Prostate gland (tissue), 2 donors: ENCODE results near the gene UMPS. TPM values are rescaled to one million over a fixed set of nuclear protein-coding genes. Genes with fewer than 3 reads are reported as not detected.

Source experiments
- DNase-seq: peaks from one replicate; pipeline ENCODE4 v3.0.0-alpha.2; 2019; ENCODE audit warnings: low spot score
- H3K27ac ChIP-seq, 2 donors: fragments of 200-600 bp; sonication (generic); 2 replicates each; pipeline ENCODE4 v1.5.1; 2017 to 2019
- H3K27me3 ChIP-seq: fragments of 200-600 bp; sonication (generic); replicated peaks from 2 replicates; pipeline ENCODE4 v1.5.1; 2019; ENCODE audit not compliant: insufficient read depth
- H3K36me3 ChIP-seq, 2 donors: fragments of 200-600 bp; sonication (generic); 1 replicate in 1 of 2; 2 replicates in 1 of 2; pipeline versions ENCODE4 v1.5.1 to v1.8.1; 2017 to 2019
- H3K4me1 ChIP-seq: fragments of 200-600 bp; sonication (generic); replicated peaks from 2 replicates; pipeline ENCODE4 v1.5.1; 2019
- H3K4me3 ChIP-seq, 2 donors: fragments of 200-600 bp; sonication (generic); 2 replicates each; pipeline ENCODE4 v1.5.1; 2017 to 2019
- H3K9me3 ChIP-seq: fragments of 200-600 bp; sonication (generic); 2 replicates; pipeline ENCODE4 v1.5.1; 2017
- POLR2A ChIP-seq: fragments of 450-650 bp; IDR thresholded peaks from one replicate; pipeline ENCODE4 v1.6.1; 2016; ENCODE audit warnings: antibody characterized with exemption, mild to moderate bottlenecking
- POLR2AphosphoS5 ChIP-seq: sonication (generic); formaldehyde crosslinking; IDR thresholded peaks from one replicate; pipeline ENCODE4 v1.6.1; 2017; ENCODE audit warnings: antibody characterized with exemption
- WGBS: methylation state at CpG from one replicate; pipeline ENCODE4 v1.1.5; 2018; 5-methylcytosine and 5-hydroxymethylcytosine counted together
- intact Hi-C: fragments of 100-400 bp; cut with DNase I; formaldehyde crosslinking; loops from one replicate; pipeline ENCODE4 v1.14.2; 2022
- total RNA-seq, 2 donors: library from RNA; depleted of rRNA; stranded (reverse); fragments of >200 nt; gene quantifications; one replicate each; pipeline ENCODE4 v1.1.0, GENCODE V29; 2016
- TF ChIP-seq, protein P1 (sequence below), 4 experiments: fragments of 200-600 bp in 2 of 4; fragments of 450-650 bp in 2 of 4; sonication (generic) in 2 of 4; IDR thresholded peaks; 1 replicate in 3 of 4; 2 replicates in 1 of 4; pipeline ENCODE4 v1.5.1; 2016 to 2019; ENCODE audit warnings: antibody characterized with exemption in 4 of 4, mild to moderate bottlenecking in 2 of 4, moderate library complexity in 2 of 4

The UMPS gene
- total RNA-seq, 2 donors from 2014 or later = 22.2 to 23.5 TPM

DNA sequence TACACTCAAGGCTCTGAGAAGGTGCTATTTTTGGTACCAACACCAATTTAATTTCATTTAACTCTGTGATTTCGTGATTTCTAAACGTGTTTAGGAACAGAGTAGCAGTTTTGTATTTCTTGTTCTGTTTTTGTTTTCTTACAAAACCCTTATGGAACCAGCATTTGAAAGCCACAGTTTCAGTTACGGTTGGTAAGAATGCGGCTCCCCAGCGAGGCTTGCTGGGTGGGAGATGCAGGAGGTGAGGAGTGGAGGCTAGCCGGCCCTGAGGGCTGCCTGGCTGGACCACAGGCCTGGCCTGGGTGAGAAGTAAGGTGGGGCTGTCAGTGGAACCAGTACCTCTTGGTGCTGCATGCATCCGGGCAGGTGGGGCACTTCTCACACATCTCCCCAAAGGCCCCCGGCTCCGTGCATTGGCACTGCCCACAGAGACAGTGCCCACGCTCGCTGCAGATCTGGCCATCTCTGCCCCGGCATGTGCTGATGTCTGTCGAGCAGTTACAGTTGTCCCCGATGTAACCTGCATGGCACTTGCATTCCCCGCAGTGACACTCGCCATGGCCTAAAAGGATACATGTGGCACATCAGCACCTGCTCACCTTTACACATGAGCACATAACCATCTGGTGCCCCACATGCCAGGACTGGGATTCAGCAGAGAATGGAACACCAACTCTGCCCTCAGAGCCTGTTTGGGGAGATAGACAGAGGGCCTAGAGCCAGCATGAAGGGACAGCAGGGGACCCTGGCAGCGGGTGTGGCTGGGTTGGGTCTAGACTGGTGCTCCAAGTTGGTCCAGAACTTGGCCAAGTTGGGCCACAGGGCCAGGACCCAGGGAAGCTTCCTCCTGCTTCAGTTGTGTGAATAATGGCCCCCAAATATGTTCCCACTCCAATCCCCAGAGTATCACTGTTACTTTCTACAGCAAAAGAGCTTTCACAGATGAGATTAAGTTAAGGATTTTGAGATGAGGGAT is 43.4 kb downstream of the UMPS start:
- H3K4me3 ChIP-seq = no peak overlapping the region
- no peak for DNase-seq
- H3K36me3 ChIP-seq = no peaks in the 10 kb centered on the region
- 93% methylated on average over 16 of the region's 17 CpGs for WGBS
- no peaks in the 10 kb centered on the region for H3K4me1 ChIP-seq
- H3K27ac ChIP-seq = no peak overlapping the region
- H3K9me3 ChIP-seq = no peaks in the 10 kb centered on the region
- TF ChIP-seq, protein P1, sequence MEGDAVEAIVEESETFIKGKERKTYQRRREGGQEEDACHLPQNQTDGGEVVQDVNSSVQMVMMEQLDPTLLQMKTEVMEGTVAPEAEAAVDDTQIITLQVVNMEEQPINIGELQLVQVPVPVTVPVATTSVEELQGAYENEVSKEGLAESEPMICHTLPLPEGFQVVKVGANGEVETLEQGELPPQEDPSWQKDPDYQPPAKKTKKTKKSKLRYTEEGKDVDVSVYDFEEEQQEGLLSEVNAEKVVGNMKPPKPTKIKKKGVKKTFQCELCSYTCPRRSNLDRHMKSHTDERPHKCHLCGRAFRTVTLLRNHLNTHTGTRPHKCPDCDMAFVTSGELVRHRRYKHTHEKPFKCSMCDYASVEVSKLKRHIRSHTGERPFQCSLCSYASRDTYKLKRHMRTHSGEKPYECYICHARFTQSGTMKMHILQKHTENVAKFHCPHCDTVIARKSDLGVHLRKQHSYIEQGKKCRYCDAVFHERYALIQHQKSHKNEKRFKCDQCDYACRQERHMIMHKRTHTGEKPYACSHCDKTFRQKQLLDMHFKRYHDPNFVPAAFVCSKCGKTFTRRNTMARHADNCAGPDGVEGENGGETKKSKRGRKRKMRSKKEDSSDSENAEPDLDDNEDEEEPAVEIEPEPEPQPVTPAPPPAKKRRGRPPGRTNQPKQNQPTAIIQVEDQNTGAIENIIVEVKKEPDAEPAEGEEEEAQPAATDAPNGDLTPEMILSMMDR (IDR thresholded peaks at IDR 0.05) = no peak
- TF ChIP-seq POLR2AphosphoS5 = no peak
- intact Hi-C loops = no loop called here
- H3K27me3 ChIP-seq = no peaks in the 10 kb centered on the region

DNA sequence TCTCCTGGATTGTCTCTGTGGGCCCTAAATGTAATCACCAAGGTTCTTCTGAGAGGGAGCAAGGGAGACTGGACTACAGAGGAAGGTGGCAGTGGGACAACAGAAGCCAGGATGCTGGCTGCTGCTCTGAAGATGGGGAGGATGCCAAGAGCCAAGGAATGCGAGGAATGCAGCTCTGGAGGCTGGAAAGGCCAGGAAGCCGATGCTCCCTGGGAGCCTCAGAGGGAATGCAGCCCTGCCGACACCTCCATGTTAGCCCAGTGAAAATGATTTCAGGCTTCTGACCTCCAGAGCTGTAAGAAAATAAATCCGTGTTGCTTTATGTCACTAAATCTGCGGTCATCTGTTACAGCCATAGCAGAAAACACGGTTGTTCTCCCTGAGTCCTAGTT is 44.1 kb downstream of the UMPS start:
- no peak for DNase-seq
- no peaks in the 10 kb centered on the region for H3K9me3 ChIP-seq
- H3K27me3 ChIP-seq = no peaks in the 10 kb centered on the region
- no peak overlapping the region for H3K27ac ChIP-seq
- TF ChIP-seq, protein P1 (IDR thresholded peaks at IDR 0.05) = no peak
- TF ChIP-seq POLR2AphosphoS5 = peak; percentile 13
- intact Hi-C loops = no loop called here
- H3K4me1 ChIP-seq = no peaks in the 10 kb centered on the region
- H3K4me3 ChIP-seq = no peak overlapping the region
- no peaks in the 10 kb centered on the region for H3K36me3 ChIP-seq
- 49% methylated on average over 6 of the region's 6 CpGs for WGBS

DNA sequence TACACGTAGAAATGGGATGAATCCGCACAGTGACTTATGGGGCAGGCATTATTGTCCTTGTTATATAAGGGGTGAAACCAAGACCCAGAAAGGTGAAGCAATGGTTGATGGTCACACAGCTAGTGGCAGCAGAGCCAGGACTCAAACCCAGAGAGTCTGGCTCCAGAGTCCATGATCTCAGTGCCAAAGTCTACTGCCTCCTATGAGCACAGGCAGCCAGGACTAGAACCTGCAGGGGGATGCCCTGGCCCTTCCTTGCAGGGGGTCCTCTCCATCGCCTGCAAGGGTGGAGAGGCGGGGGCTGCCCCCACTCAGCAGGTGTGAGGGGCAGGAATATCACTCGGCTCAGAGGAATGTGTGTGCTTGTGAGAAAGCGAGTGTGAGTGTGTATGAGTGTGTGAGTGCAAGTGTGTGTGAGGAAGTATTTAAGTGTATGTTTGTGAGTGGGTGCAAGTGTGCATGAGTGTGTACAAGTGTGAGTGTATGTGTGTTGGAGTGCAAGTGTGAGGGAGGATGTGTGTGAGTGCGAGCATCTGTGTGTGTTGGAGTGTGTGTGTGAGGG is 44.7 kb downstream of the UMPS start:
- Histone ChIP-seq H3K36me3 (no peaks in the 10 kb centered on the region), H3K9me3 (no peaks in the 10 kb centered on the region), H3K27me3 (no peaks in the 10 kb centered on the region), H3K4me3 (no peak overlapping the region), H3K4me1 (no peaks in the 10 kb centered on the region), H3K27ac (no peak overlapping the region)
- intact Hi-C loops = no loop called here
- DNase-seq = no peak
- TF ChIP-seq POLR2A (no peak), POLR2AphosphoS5 (no peak)
- TF ChIP-seq, protein P1 (IDR thresholded peaks at IDR 0.05) = no peak
- WGBS = 94% methylated on average over 7 of the region's 7 CpGs

DNA sequence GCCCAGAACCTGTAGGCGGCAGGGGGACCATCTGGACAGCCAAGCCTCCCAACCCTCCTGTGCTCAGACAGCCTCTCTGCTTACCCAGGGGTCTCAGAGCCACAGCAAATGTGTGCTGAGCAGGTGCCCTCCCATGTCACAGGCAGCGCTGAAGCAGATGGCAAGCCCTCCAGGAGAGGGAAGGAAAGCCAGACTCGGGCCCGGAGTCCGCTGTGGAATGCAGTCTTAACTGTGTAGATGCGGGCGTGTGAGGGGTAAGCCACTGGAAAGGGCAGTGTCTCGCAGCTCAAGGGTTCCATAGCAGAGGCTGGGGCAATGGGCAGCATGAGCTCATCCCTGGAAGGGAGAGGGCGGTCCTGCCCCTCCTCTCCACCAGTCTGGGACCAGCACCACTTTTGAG is 45.6 kb downstream of the UMPS start:
- intact Hi-C loops = no loop called here
- Histone ChIP-seq H3K4me3 (no peak overlapping the region), H3K4me1 (peaks cover 3% of the 10 kb centered on the region), H3K27ac (no peak overlapping the region), H3K9me3 (no peaks in the 10 kb centered on the region), H3K27me3 (no peaks in the 10 kb centered on the region), H3K36me3 (no peaks in the 10 kb centered on the region)
- 91% methylated on average over 9 of the region's 9 CpGs for WGBS
- no peak for TF ChIP-seq POLR2A
- TF ChIP-seq POLR2AphosphoS5 = no peak
- TF ChIP-seq, protein P1 (IDR thresholded peaks at IDR 0.05) = no peak
- no peak for DNase-seq

DNA sequence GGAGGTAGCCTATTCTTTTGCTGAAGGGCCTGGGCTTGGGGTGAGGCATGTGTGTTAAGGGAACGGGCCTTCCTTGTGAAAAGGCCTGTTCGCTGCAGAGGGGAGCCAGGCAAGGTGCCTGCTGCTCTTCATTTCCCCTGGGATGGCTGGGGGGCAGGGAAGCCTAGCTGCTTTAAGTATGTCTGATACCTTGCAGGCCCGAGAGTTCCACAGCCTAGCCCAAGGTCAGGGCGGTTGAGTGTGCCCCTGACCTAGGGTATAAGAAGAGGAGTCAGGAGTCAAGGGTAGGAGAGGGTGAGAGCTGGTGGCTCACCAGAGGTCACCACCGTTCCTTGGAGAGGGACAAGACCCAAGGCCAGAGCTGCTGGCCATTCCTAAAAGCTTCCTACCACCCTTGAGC is 46.6 kb downstream of the UMPS start:
- 90% methylated on average over 5 of the region's 5 CpGs for WGBS
- peaks cover 12% of the 10 kb centered on the region for H3K4me1 ChIP-seq
- H3K27ac ChIP-seq = no peak overlapping the region
- TF ChIP-seq POLR2AphosphoS5 (no peak), POLR2A (no peak)
- TF ChIP-seq, protein P1 (IDR thresholded peaks at IDR 0.05) = no peak
- no peak overlapping the region for H3K4me3 ChIP-seq
- H3K27me3 ChIP-seq = no peaks in the 10 kb centered on the region
- no peak for DNase-seq
- H3K9me3 ChIP-seq = no peaks in the 10 kb centered on the region
- intact Hi-C loops = no loop called here
- H3K36me3 ChIP-seq = no peaks in the 10 kb centered on the region
